Measurements from ENCODE around the gene NRP2.
A peak's percentile ranks its signal among the peaks of the same experiment; 100 is the strongest.

The NRP2 gene

GRCh38 chr2:205730701-205731582, 48.6 kb downstream of the NRP2 start:
- DNase-seq: no peak
- no peak for TF ChIP-seq GATA1 (IDR thresholded peaks at IDR 0.05; ENCODE audit: low read depth, low read length)
- no peak for TF ChIP-seq POLR2A (IDR thresholded peaks at IDR 0.05; ENCODE audit: low read length)

GRCh38 chr2:205731583-205731981, 49.3 kb downstream of the NRP2 start:
- no peak for DNase-seq

GRCh38 chr2:205732314-205732713, 50.0 kb downstream of the NRP2 start:
- no peak for TF ChIP-seq GATA1 (IDR thresholded peaks at IDR 0.05; ENCODE audit: low read depth, low read length)
- no peak for TF ChIP-seq POLR2A (IDR thresholded peaks at IDR 0.05; ENCODE audit: low read length)

More at GRCh38 chr2:205731583-205731981, 49.3 kb downstream of the NRP2 start:
- no peak for TF ChIP-seq GATA1 (IDR thresholded peaks at IDR 0.05; ENCODE audit: low read depth, low read length)
- no peak for TF ChIP-seq POLR2A (IDR thresholded peaks at IDR 0.05; ENCODE audit: low read length)

GRCh38 chr2:205733082-205733481, 50.8 kb downstream of the NRP2 start:
- TF ChIP-seq GATA1 (IDR thresholded peaks at IDR 0.05; ENCODE audit: low read depth, low read length) (no peak), POLR2A (IDR thresholded peaks at IDR 0.05; ENCODE audit: low read length) (no peak)

More at GRCh38 chr2:205732314-205732713, 50.0 kb downstream of the NRP2 start:
- no peak for DNase-seq

GRCh38 chr2:205733648-205734047, 51.3 kb downstream of the NRP2 start:
- DNase-seq: no peak
- TF ChIP-seq POLR2A (IDR thresholded peaks at IDR 0.05; ENCODE audit: low read length): no peak
- TF ChIP-seq GATA1 (IDR thresholded peaks at IDR 0.05; ENCODE audit: low read depth, low read length): no peak

More at GRCh38 chr2:205733082-205733481, 50.8 kb downstream of the NRP2 start:
- DNase-seq: no peak

GRCh38 chr2:205734436-205735037, 52.2 kb downstream of the NRP2 start:
- peak; percentile 46 to 52 for DNase-seq
- no peak for TF ChIP-seq POLR2A (IDR thresholded peaks at IDR 0.05; ENCODE audit: low read length)
- no peak for TF ChIP-seq GATA1 (IDR thresholded peaks at IDR 0.05; ENCODE audit: low read depth, low read length)

- TF ChIP-seq POLR2A (IDR thresholded peaks at IDR 0.05; ENCODE audit: low read length) (no peak), GATA1 (IDR thresholded peaks at IDR 0.05; ENCODE audit: low read depth, low read length) (no peak)
- DNase-seq: no peak
These were observed 56.0 kb downstream of the NRP2 start for GRCh38 chr2:205738117-205738968.

- no peak for TF ChIP-seq GATA1 (IDR thresholded peaks at IDR 0.05; ENCODE audit: low read depth, low read length)
- TF ChIP-seq POLR2A (IDR thresholded peaks at IDR 0.05; ENCODE audit: low read length): no peak
These were observed 57.3 kb downstream of the NRP2 start for GRCh38 chr2:205739620-205740019.

GRCh38 chr2:205740381-205740780, 58.1 kb downstream of the NRP2 start:
- TF ChIP-seq GATA1 (IDR thresholded peaks at IDR 0.05; ENCODE audit: low read depth, low read length) (no peak), POLR2A (IDR thresholded peaks at IDR 0.05; ENCODE audit: low read length) (no peak)
- DNase-seq: no peak

More at GRCh38 chr2:205739620-205740019, 57.3 kb downstream of the NRP2 start:
- no peak for DNase-seq

- no peak for DNase-seq
- no peak for TF ChIP-seq POLR2A (IDR thresholded peaks at IDR 0.05; ENCODE audit: low read length)
- TF ChIP-seq GATA1 (IDR thresholded peaks at IDR 0.05; ENCODE audit: low read depth, low read length): no peak
These were observed 59.1 kb downstream of the NRP2 start for GRCh38 chr2:205741256-205741978.

GRCh38 chr2:205743137-205743536, 60.8 kb downstream of the NRP2 start:
- no peak for TF ChIP-seq GATA1 (IDR thresholded peaks at IDR 0.05; ENCODE audit: low read depth, low read length)
- TF ChIP-seq POLR2A (IDR thresholded peaks at IDR 0.05; ENCODE audit: low read length): no peak
- DNase-seq: no peak

- TF ChIP-seq POLR2A (IDR thresholded peaks at IDR 0.05; ENCODE audit: low read length): no peak
These were observed 61.8 kb downstream of the NRP2 start for GRCh38 chr2:205744074-205744591.

More at GRCh38 chr2:205744074-205744591, 61.8 kb downstream of the NRP2 start:
- no peak for DNase-seq

All from erythroblast (primary cell).